Measurements from ENCODE around the gene ZNF438.
"Not testable (repeated sequence)": the region's sequence is repeated elsewhere in the genome, so short reads cannot be mapped to it uniquely, and the experiment has no call there.

ZNF438 gene

GRCh38 chr10:31042670-31043069 is 11.0 kb upstream of the ZNF438 start:
- no peak for DNase-seq

DNA sequence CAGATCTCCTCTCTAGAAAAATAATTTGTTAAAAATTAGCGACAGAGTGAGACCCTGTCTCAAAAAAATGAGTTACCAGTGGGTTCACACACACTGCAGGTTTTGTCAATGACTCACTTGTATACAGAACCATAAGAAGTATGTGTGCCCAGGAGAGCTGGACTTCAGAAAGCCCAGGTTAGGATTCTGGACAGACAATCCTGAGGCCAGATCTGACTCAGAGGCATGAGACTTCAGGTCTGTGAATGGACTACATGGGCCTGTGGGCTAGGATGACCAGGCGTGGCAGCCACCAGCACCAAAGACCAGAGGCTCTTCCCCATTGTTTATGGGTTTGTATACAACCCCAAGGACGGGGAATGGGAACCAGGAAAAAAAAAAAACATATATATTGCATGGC is 9.3 kb upstream of the ZNF438 start:
- no peak for DNase-seq

DNA sequence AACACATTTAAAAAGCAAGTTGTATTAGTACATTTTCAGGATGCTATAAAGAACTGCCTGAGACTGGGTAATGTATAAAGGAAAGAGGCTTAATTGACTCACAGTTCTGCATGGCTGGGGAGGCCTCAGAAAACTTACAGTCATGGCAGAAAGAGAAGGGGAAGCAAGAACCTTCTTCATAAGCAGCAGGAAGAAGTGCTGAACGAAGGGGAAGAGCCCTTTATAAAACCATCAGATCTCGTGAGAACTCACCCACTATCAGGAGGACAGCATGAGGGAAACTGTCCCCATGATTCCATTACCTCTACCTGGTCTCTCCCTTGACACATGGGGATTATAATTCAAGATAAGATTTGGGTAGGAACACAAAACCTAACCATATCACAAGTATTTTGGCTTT is 7.3 kb upstream of the ZNF438 start:
- DNase-seq = peak; percentile 26 to 34

DNA sequence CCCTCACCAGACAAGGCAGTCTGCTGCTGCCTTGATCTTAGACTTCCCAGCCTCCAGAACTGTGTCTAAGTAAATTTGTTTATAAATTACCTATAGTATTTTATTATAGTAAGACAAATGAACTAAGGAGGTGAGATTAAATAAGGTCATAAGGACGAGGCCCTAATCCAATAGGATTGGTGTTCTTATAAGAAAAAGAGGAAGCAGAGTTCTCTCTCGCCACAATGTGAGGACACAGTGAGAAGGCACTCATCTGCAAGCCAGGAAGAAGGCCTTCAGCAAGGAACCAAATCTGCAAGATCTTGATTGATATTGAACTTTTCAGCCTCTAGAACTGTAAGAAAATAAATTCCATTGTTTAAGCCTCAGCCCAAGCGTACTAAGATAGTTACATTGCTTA is 6.1 kb upstream of the ZNF438 start:
- DNase-seq = peak; percentile 2 to 25

- DNase-seq = no peak
Measured at GRCh38 chr10:31036209-31036608, 4.5 kb upstream of the ZNF438 start.

GRCh38 chr10:31035266-31035798 is 3.7 kb upstream of the ZNF438 start:
- no peak for DNase-seq

DNA sequence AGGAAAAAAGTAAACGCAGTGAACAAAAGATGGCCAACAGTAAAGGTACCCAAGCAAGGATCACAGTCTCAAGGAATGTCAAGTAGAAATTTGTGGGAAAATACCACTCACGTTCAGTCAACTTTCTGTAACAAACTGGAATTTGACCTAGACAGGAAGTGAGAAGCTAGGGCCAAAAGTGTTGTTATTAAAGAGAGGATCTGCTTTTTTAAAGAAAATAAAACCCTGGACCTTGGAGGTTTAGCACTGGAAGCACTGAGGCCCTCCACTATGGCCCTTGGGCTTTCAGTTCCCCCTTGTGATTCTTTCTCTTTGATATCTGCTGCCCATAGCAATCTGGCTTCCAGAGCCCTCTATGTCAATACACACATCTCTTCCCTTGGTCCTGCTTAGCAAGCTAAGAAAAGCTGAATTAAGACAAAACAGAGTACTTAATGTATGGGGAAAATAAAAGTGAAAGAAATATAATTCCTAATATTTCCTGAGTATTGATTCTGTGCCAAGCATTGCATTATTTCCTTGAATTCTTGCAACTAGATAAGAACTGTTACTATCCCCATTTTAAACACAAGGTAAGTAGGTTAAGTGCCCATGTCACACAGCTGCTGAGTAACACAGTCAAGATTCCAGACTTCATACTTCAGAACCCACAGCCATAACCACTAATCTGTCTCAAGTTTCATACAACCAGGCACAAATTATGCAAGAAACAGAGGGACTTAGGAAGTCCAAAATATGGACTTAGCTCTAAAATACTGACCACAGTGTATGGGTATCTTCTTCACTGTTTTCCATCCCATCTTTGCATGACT is 2.6 kb upstream of the ZNF438 start:
- DNase-seq = peak; percentile 57 to 64

DNA sequence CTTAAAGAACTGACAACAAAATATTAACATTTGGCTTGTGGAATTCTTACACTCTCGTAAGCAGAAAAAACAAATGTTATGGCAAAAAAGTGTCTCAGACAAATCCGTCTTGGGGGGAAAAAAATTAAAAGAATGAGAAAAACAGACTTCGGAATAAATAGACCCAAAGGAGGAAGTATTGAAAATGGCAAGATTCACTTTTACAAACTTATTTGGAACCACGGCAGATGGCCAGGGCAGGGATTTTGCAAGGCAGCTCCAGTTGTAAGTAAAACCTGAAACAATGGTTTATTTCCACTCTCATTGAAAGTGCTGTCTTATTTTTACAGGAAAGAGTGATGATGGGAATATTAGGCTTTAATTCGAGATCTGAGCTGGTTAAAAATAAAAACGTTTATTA is 1.5 kb upstream of the ZNF438 start:
- DNase-seq = no peak

DNA sequence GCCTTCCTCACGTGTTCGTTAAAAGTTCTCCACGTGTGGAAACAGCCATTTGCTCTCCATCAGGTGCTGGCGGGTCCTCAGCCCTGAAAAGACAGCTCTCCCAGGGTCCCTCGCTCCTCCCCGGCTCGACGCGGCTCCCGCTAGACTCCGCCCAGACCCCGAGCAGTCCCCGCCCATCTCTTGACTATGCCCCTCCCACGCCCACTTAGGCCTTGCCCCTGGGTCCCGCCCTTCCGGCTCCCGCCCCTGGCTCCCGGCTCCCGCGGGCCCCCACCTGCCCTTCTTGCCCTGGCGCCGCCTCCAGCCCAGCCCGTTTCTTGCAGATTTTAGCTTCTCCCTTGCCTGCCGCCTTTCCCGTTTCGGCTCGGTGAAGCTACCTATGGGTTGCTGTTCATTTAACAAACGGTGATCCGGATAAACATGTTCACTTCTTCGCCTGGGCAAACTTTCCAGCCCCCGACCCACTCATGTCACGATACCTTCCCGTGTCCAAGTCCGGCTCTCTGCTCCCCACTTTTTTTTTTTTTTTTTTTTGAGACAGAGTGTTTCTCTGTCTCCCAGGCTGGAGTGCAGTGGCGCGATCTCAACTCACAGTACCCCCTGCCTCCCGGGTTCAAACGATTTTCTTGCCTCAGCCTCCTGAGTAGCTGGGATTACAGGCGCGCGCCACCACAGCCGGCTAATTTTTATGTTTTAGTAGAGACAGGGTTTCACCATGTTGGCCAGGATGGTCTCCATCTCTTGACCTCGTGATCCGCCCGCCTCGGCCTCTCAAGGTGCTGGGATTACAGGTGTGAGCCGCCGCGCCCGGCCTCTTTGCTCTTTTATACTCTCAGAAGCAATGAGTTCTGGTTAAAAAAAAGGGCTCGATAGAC is 830 bp upstream of the ZNF438 start:
- DNase-seq = peak; percentile 78 to 89

GRCh38 chr10:31031205-31031557 is 484 bp downstream of the ZNF438 start:
- peak in 1 of 2 experiments; percentile 31 for DNase-seq

- DNase-seq = no peak
Measured at GRCh38 chr10:31030800-31031199, 865 bp downstream of the ZNF438 start.

- no peak for DNase-seq
Measured at GRCh38 chr10:31030260-31030659, 1.4 kb downstream of the ZNF438 start.

- DNase-seq = peak in 1 of 2 experiments; percentile 13
Measured at GRCh38 chr10:31028081-31028480, 3.6 kb downstream of the ZNF438 start.

DNA sequence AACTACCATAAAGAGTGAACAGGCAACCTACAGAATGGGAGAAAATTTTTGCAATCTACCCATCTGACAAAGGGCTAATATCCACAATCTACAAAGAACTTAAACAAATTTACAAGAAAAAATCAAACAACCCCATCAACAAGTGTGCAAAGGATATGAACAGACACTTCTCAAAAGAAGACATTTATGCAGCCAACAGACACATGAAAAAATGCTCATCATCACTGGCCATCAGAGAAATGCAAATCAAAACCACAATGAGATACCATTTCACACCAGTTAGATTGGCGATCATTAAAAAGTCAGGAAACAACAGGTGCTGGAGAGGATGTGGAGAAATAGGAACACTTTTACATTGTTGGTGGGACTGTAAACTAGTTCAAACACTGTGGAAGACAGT is 5.4 kb downstream of the ZNF438 start:
- DNase-seq = not testable (repeated sequence)

GRCh38 chr10:31025142-31025541 is 6.5 kb downstream of the ZNF438 start:
- no peak for DNase-seq

GRCh38 chr10:31023558-31023957 is 8.1 kb downstream of the ZNF438 start:
- no peak for DNase-seq

DNA sequence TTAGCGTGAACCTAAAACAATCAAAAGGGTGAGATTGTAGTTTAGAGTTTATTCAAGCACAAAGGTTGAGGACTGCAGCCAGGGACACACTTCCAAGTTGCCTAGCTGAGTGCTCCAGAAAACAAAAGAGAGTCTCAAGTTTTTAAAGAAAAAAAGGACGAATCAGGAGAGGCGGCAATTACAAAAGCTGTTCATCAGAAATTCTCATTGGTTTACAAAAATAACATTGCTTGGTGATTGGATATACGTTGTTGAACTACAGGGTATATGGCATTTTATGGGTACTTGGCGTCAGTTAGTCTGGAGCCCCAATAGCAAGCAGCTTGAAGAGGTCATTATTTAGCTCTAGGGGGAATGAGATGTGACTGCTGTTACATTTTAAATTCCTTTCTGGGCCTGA is 11.5 kb downstream of the ZNF438 start:
- DNase-seq = no peak

- no peak for DNase-seq
Measured at GRCh38 chr10:31018962-31019361, 12.7 kb downstream of the ZNF438 start.

GRCh38 chr10:31018356-31018750 is 13.3 kb downstream of the ZNF438 start:
- no peak for DNase-seq

DNA sequence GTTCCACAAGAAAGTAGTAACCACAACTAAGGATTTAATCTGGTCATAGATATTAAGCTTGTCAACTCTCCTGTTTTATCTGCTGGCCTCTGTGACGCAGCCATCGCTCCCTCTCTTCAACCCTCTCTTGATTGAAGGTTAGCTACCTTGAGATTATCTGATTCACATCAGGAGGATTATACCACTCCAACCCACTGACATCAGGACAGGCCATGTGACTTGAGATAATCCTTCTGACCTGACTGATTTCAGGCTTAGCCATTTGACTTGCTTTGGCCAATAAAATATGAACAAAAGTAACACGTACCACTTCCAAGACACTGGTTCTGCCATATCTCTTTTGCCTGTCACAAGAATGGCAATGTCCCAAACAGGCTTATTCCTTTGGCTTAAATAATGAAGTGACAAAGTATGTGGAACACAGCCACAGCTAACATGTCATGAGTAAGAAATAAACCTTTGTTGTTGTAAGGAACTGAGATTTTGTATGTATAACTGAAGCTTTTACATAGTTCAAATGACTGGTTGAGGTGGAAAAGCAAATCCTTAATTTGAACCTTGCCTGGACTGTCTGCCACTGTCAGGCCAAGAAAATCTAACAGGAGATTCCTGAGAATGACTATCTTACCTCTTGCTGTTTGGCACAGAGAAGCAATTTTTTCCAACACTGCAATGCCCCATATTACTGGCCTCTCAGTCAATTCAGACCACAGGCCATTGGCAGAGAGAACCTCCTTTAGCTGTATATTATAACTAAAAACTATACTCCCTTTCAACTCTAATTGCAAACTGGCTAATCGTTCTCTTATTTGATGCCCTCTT is 13.9 kb downstream of the ZNF438 start:
- no peak for DNase-seq

DNA sequence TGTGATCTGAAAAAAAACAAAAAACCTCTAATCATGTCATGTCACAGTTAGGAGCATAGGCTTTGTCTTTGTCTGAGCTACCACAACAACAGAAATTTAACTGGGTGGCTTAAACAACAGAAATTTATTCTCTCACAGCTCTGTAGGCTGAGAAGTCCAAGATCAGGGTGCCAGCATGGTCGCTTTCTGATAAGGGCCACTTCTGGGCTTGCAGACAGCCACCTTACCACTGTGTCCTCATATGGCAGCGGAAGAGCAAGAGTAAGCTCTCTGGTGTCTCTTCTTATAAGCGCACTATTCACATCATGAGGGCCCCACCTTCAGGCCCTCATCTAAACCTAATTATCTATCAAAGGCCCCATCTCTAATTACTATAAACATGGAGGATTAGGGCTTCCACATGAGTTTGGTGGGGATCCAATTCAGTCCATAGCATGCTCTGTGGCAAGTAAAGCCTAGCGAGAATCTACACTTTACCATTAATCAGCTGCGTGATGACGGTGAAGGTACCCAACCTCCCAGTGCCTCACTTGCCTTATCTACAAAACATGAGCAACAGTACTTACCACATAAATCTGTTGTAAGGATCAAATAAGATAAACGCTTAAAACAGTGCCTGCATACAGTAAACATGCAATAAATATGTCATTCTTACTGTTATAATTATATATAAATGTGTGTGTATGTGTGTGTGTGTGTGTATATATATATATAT is 17.3 kb downstream of the ZNF438 start:
- no peak for DNase-seq

DNA sequence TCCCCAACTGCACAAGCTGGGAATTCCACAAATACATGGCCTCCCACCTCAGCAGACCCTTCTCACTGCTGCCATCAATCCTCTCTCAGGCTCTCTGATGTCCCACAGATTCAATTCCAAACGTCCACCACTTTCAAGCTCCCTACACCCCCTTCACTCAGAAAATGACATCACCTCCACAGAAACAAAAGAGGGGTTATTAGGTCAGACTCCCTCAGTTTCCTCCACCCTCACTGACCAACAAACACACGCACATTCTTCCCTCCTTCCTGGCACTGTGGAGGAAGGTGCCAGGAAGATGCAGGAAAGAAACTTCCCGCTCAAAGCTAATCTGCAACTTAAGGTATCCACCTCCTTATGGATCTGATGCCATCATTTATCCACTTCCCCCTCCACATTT is 18.3 kb downstream of the ZNF438 start:
- DNase-seq = no peak

Measured in AML-193 (cell line).